Activated CD4-positive, alpha-beta T cell treated with anti-CD3 and anti-CD28 coated beads for 36 hours (primary cell): ENCODE results near the gene COL4A6. TPM values are rescaled to one million over a fixed set of nuclear protein-coding genes. Genes with fewer than 3 reads are reported as not detected.
"Not testable (repeated sequence)": the region's sequence is repeated elsewhere in the genome, so short reads cannot be mapped to it uniquely, and the experiment has no call there.

Source experiments
- ATAC-seq: fragments of 200-7000 bp; cut with Tn5 transposase; one replicate; pipeline ENCODE4 v1.10.0; 2021; ENCODE audit warnings: mild to moderate bottlenecking, moderate library complexity
- CTCF ChIA-PET: fragments of 350-600 bp; sonication (Branson Sonifier 250); formaldehyde crosslinking; loops from one replicate; lab custom pipeline; 2021; ENCODE audit warnings: antibody characterized with exemption; lab: Charles Lee
- POLR2A ChIA-PET: fragments of 350-600 bp; sonication (Branson Sonifier 250); formaldehyde crosslinking; loops from one replicate; lab custom pipeline; 2021; ENCODE audit warnings: antibody characterized with exemption, inconsistent platforms; lab: Charles Lee
- DNase-seq: peaks from one replicate; pipeline ENCODE4 v3.0.0-alpha.2; 2020
- H3K27ac Mint-ChIP-seq: one replicate; pipeline ENCODE4 v1.8.0; 2021; ENCODE audit warnings: mixed read lengths
- H3K27me3 Mint-ChIP-seq: one replicate; pipeline ENCODE4 v1.8.0; 2021; ENCODE audit warnings: mixed read lengths
- H3K36me3 Mint-ChIP-seq: one replicate; pipeline ENCODE4 v1.8.0; 2021; ENCODE audit warnings: low read depth, mixed read lengths
- H3K4me1 Mint-ChIP-seq: one replicate; pipeline ENCODE4 v1.8.0; 2021; ENCODE audit warnings: mixed read lengths
- H3K4me3 Mint-ChIP-seq: one replicate; pipeline ENCODE4 v1.8.0; 2021; ENCODE audit warnings: mild to moderate bottlenecking, moderate library complexity, mixed read lengths
- H3K9me3 Mint-ChIP-seq: one replicate; pipeline ENCODE4 v1.8.0; 2021; ENCODE audit warnings: low read depth, mixed read lengths
- intact Hi-C, 2 experiments: fragments of 100-400 bp; cut with DNase I in 1 of 2; cut with micrococcal nuclease in 1 of 2; formaldehyde crosslinking; loops; one replicate each; pipeline versions ENCODE4 v1.14.2 to v1.15.1; 2022 to 2024; cut with DNase I, micrococcal nuclease
- total RNA-seq, 2 experiments: library from RNA; stranded (reverse); gene quantifications; one replicate each; pipeline ENCODE4 v1.2.3, GENCODE V29; 2021

Gene COL4A6
- total RNA-seq, 2 experiments from 2014 or later: not detected

- no peak for ATAC-seq
- POLR2A ChIA-PET: interaction anchor here (0.6 kb wide), 1 partner anchor 1815 kb away, joined by 3 read pairs; no protein-coding TSS in a partner anchor
- Mint-ChIP-seq H3K4me3 (no peak overlapping the region), H3K4me1 (no peaks in the 10 kb centered on the region), H3K27ac (no peak overlapping the region), H3K9me3 (no peaks in the 10 kb centered on the region), H3K36me3 (no peaks in the 10 kb centered on the region), H3K27me3 (no peaks in the 10 kb centered on the region)
- DNase-seq: no peak
- intact Hi-C loops: no loop called here
- CTCF ChIA-PET: no interaction called here
Observed at GRCh38 chrX:108399418-108400165, 38.6 kb downstream of the COL4A6 start.

GRCh38 chrX:108397627-108398391 lies 40.4 kb downstream of the COL4A6 start:
- H3K27me3 Mint-ChIP-seq: no peaks in the 10 kb centered on the region
- H3K4me1 Mint-ChIP-seq: no peaks in the 10 kb centered on the region
- peak; percentile 3 for DNase-seq
- CTCF ChIA-PET: no interaction called here
- H3K36me3 Mint-ChIP-seq: no peaks in the 10 kb centered on the region
- H3K4me3 Mint-ChIP-seq: no peak overlapping the region
- POLR2A ChIA-PET: no interaction called here
- H3K27ac Mint-ChIP-seq: no peak overlapping the region
- ATAC-seq: no peak
- no peaks in the 10 kb centered on the region for H3K9me3 Mint-ChIP-seq
- intact Hi-C loops: no loop called here

GRCh38 chrX:108396986-108397385 lies 41.2 kb downstream of the COL4A6 start:
- DNase-seq (no peak), ATAC-seq (no peak)
- Mint-ChIP-seq H3K27ac (no peak overlapping the region), H3K27me3 (no peaks in the 10 kb centered on the region), H3K9me3 (no peaks in the 10 kb centered on the region), H3K4me3 (no peak overlapping the region), H3K4me1 (no peaks in the 10 kb centered on the region), H3K36me3 (no peaks in the 10 kb centered on the region)
- POLR2A ChIA-PET: no interaction called here
- intact Hi-C loops: no loop called here
- CTCF ChIA-PET: no interaction called here

GRCh38 chrX:108396188-108396891 lies 41.9 kb downstream of the COL4A6 start:
- H3K27me3 Mint-ChIP-seq: no peaks in the 10 kb centered on the region
- ChIA-PET CTCF (no interaction called here), POLR2A (no interaction called here)
- no peak overlapping the region for H3K4me3 Mint-ChIP-seq
- DNase-seq (no peak), ATAC-seq (no peak)
- intact Hi-C loops: no loop called here
- no peaks in the 10 kb centered on the region for H3K4me1 Mint-ChIP-seq
- H3K27ac Mint-ChIP-seq: no peak overlapping the region
- no peaks in the 10 kb centered on the region for H3K36me3 Mint-ChIP-seq
- no peaks in the 10 kb centered on the region for H3K9me3 Mint-ChIP-seq

- H3K27ac Mint-ChIP-seq, intact Hi-C loops, POLR2A ChIA-PET, H3K36me3 Mint-ChIP-seq, ATAC-seq, H3K4me3 Mint-ChIP-seq, H3K27me3 Mint-ChIP-seq, CTCF ChIA-PET, DNase-seq, H3K9me3 Mint-ChIP-seq, H3K4me1 Mint-ChIP-seq: not testable (repeated sequence)
Observed at GRCh38 chrX:108390976-108391717, 47.1 kb downstream of the COL4A6 start.

- DNase-seq (no peak), ATAC-seq (no peak)
- Mint-ChIP-seq H3K9me3 (peaks cover 3% of the 10 kb centered on the region), H3K27me3 (no peaks in the 10 kb centered on the region), H3K4me1 (no peaks in the 10 kb centered on the region), H3K27ac (no peak overlapping the region), H3K4me3 (no peak overlapping the region), H3K36me3 (no peaks in the 10 kb centered on the region)
- ChIA-PET CTCF (no interaction called here), POLR2A (no interaction called here)
- intact Hi-C loops: no loop called here
Observed at GRCh38 chrX:108384783-108385182, 53.4 kb downstream of the COL4A6 start.

- no peak for DNase-seq
- Mint-ChIP-seq H3K9me3 (peaks cover 3% of the 10 kb centered on the region), H3K4me1 (no peaks in the 10 kb centered on the region), H3K27me3 (no peaks in the 10 kb centered on the region), H3K36me3 (no peaks in the 10 kb centered on the region), H3K27ac (no peak overlapping the region), H3K4me3 (no peak overlapping the region)
- intact Hi-C loops: no loop called here
- POLR2A ChIA-PET: no interaction called here
- ATAC-seq: no peak
- CTCF ChIA-PET: no interaction called here
Observed at GRCh38 chrX:108380222-108380621, 58.0 kb downstream of the COL4A6 start.

- H3K27ac Mint-ChIP-seq, DNase-seq, intact Hi-C loops, H3K4me1 Mint-ChIP-seq, H3K36me3 Mint-ChIP-seq, ATAC-seq, POLR2A ChIA-PET, CTCF ChIA-PET, H3K4me3 Mint-ChIP-seq, H3K9me3 Mint-ChIP-seq, H3K27me3 Mint-ChIP-seq: not testable (repeated sequence)
Observed at GRCh38 chrX:108376821-108377220, 61.4 kb downstream of the COL4A6 start.

- H3K4me3 Mint-ChIP-seq, CTCF ChIA-PET, ATAC-seq, DNase-seq, H3K9me3 Mint-ChIP-seq, intact Hi-C loops, POLR2A ChIA-PET, H3K4me1 Mint-ChIP-seq, H3K27ac Mint-ChIP-seq, H3K36me3 Mint-ChIP-seq, H3K27me3 Mint-ChIP-seq: not testable (repeated sequence)
Observed at GRCh38 chrX:108375591-108375990, 62.6 kb downstream of the COL4A6 start.

GRCh38 chrX:108366644-108367406 lies 71.4 kb downstream of the COL4A6 start:
- ATAC-seq (no peak), DNase-seq (no peak)
- intact Hi-C loops: no loop called here
- Mint-ChIP-seq H3K4me1 (no peaks in the 10 kb centered on the region), H3K36me3 (no peaks in the 10 kb centered on the region), H3K27ac (no peak overlapping the region), H3K27me3 (peaks cover 2% of the 10 kb centered on the region), H3K4me3 (no peak overlapping the region), H3K9me3 (no peaks in the 10 kb centered on the region)
- POLR2A ChIA-PET: no interaction called here
- CTCF ChIA-PET: interaction anchor here (0.5 to 0.9 kb wide), 2 partner anchors 200 to 904 kb away, joined by 3 to 4 read pairs; no protein-coding TSS in a partner anchor

GRCh38 chrX:108362026-108362425 lies 76.2 kb downstream of the COL4A6 start:
- POLR2A ChIA-PET: no interaction called here
- DNase-seq: no peak
- no peak for ATAC-seq
- H3K27me3 Mint-ChIP-seq: peaks cover 2% of the 10 kb centered on the region
- H3K27ac Mint-ChIP-seq: no peak overlapping the region
- no peaks in the 10 kb centered on the region for H3K4me1 Mint-ChIP-seq
- intact Hi-C loops: no loop called here
- CTCF ChIA-PET: no interaction called here
- no peaks in the 10 kb centered on the region for H3K36me3 Mint-ChIP-seq
- H3K4me3 Mint-ChIP-seq: no peak overlapping the region
- H3K9me3 Mint-ChIP-seq: no peaks in the 10 kb centered on the region
